Skin of body (tissue), 1 donor: Measurements from ENCODE around the gene USH1C. TPM values are rescaled to one million over a fixed set of nuclear protein-coding genes. Genes with fewer than 3 reads are reported as not detected.

Source experiments
- total RNA-seq: library from RNA; depleted of rRNA; stranded (reverse); fragments of >200 nt; gene quantifications from one replicate; pipeline ENCODE4 v1.2.3, GENCODE V29; 2014

Gene USH1C
- total RNA-seq, 1 donor from 2014 or later = 0.10 TPM

Other genes starting within 250 kb of the USH1C start
- gene NCR3LG1, start 192.6 kb downstream of the USH1C start, total RNA-seq = 1.8 TPM
- gene KCNJ11, start 155.8 kb downstream of the USH1C start, total RNA-seq = 4.6 TPM
- 2.5 TPM for gene ABCC8, start 67.6 kb downstream of the USH1C start, total RNA-seq
- under 0.01 TPM for gene OTOG, start 2.8 kb upstream of the USH1C start, total RNA-seq
- gene MYOD1, start 175.2 kb upstream of the USH1C start, total RNA-seq = 2.3 TPM
- 0.30 TPM for gene KCNC1, start 190.4 kb upstream of the USH1C start, total RNA-seq